ENCODE results near the gene PCDHB10. TPM values are rescaled to one million over a fixed set of nuclear protein-coding genes. Genes with fewer than 3 reads are reported as not detected.
"Not testable (repeated sequence)": the region's sequence is repeated elsewhere in the genome, so short reads cannot be mapped to it uniquely, and the experiment has no call there.

The PCDHB10 gene
- not detected for polyA plus RNA-seq (ENCODE audit: low read depth in 6 of 6)

GRCh38 chr5:141192110-141192725 lies at the start of gene PCDHB10:
TSS of gene PCDHB10 (plus strand) at chr5:141192353. CDS start at chr5:141192553, 200 bp downstream.
- no peak for DNase-seq
- Mint-ChIP-seq H3K4me3 (peak within 1 kb of the TSS in 2 of 8 donors; percentile 8 to 45), H3K36me3 (peaks cover 12 to 44% of the 10 kb centered on the region in 2 donors), H3K27ac (no peak within 1 kb of the TSS), H3K4me1 (peaks cover 0 to 2% (median 0%) of the 10 kb centered on the region in 3 donors), H3K9me3 (peaks cover 7 to 78% (median 55%) of the 10 kb centered on the region in 7 donors), H3K27me3 (peaks cover 23 to 53% (median 28%) of the 10 kb centered on the region in 3 donors)
- ATAC-seq (ENCODE audit: low read depth in 2 of 2) = no peak

GRCh38 chr5:141149812-141150211 lies 42.3 kb upstream of the PCDHB10 start, which contains the start of gene PCDHB6:
TSS of gene PCDHB6 (plus strand) at chr5:141150057. CDS start at chr5:141150258, 201 bp downstream.
- H3K27me3 Mint-ChIP-seq = peaks cover 24 to 44% (median 31%) of the 10 kb centered on the region in 3 donors
- peaks cover 3 to 7% of the 10 kb centered on the region in 2 donors for H3K36me3 Mint-ChIP-seq
- ATAC-seq (ENCODE audit: low read depth in 2 of 2) = no peak
- H3K27ac Mint-ChIP-seq = no peak within 1 kb of the TSS
- peak within 1 kb of the TSS in 3 of 8 donors; percentile 47 to 56 (median 56) for H3K4me3 Mint-ChIP-seq
- peaks cover 4 to 40% (median 23%) of the 10 kb centered on the region in 7 donors for H3K9me3 Mint-ChIP-seq
- no peak for DNase-seq
- peaks cover 0 to 5% (median 5%) of the 10 kb centered on the region in 3 donors for H3K4me1 Mint-ChIP-seq

- no peak overlapping the region for H3K27ac Mint-ChIP-seq
- ATAC-seq (ENCODE audit: low read depth in 2 of 2) = no peak
- H3K27me3 Mint-ChIP-seq = peaks cover 28 to 47% (median 35%) of the 10 kb centered on the region in 3 donors
- peaks cover 0 to 5% (median 5%) of the 10 kb centered on the region in 3 donors for H3K4me1 Mint-ChIP-seq
- no peak for DNase-seq
- H3K9me3 Mint-ChIP-seq = peaks cover 4 to 43% (median 23%) of the 10 kb centered on the region in 7 donors
- peak overlapping the region in 2 of 8 donors; percentile 47 to 56 for H3K4me3 Mint-ChIP-seq
- peaks cover 3 to 7% of the 10 kb centered on the region in 2 donors for H3K36me3 Mint-ChIP-seq
Measured at GRCh38 chr5:141150224-141150992, 41.7 kb upstream of the PCDHB10 start.

- peak overlapping the region in 1 of 8 donors; percentile 25 for H3K4me3 Mint-ChIP-seq
- H3K27ac Mint-ChIP-seq = no peak overlapping the region
- H3K27me3 Mint-ChIP-seq = peaks cover 33 to 53% (median 38%) of the 10 kb centered on the region in 3 donors
- peaks cover 0 to 5% (median 5%) of the 10 kb centered on the region in 3 donors for H3K4me1 Mint-ChIP-seq
- no peak for DNase-seq
- peaks cover 4 to 48% (median 26%) of the 10 kb centered on the region in 7 donors for H3K9me3 Mint-ChIP-seq
- no peak for ATAC-seq (ENCODE audit: low read depth in 2 of 2)
- peaks cover 6 to 7% of the 10 kb centered on the region in 2 donors for H3K36me3 Mint-ChIP-seq
Measured at GRCh38 chr5:141150993-141151325, 41.2 kb upstream of the PCDHB10 start.

GRCh38 chr5:141151632-141152031 lies 40.5 kb upstream of the PCDHB10 start:
- H3K4me3 Mint-ChIP-seq; H3K27ac Mint-ChIP-seq; ATAC-seq (ENCODE audit: low read depth in 2 of 2); DNase-seq; H3K4me1 Mint-ChIP-seq: not testable (repeated sequence)
- H3K36me3 Mint-ChIP-seq = peaks cover 11 to 13% of the 10 kb centered on the region in 2 donors
- peaks cover 4 to 55% (median 31%) of the 10 kb centered on the region in 7 donors for H3K9me3 Mint-ChIP-seq
- H3K27me3 Mint-ChIP-seq = peaks cover 36 to 60% (median 38%) of the 10 kb centered on the region in 3 donors

GRCh38 chr5:141152096-141152495 lies 40.1 kb upstream of the PCDHB10 start:
- not testable (repeated sequence) for H3K27ac Mint-ChIP-seq; H3K4me1 Mint-ChIP-seq; DNase-seq; ATAC-seq (ENCODE audit: low read depth in 2 of 2); H3K4me3 Mint-ChIP-seq
- peaks cover 4 to 60% (median 34%) of the 10 kb centered on the region in 7 donors for H3K9me3 Mint-ChIP-seq
- H3K27me3 Mint-ChIP-seq = peaks cover 36 to 64% (median 42%) of the 10 kb centered on the region in 3 donors
- peaks cover 15% of the 10 kb centered on the region in 2 donors for H3K36me3 Mint-ChIP-seq

GRCh38 chr5:141155540-141156374 lies 36.4 kb upstream of the PCDHB10 start:
- peaks cover 7 to 15% of the 10 kb centered on the region in 2 donors for H3K36me3 Mint-ChIP-seq
- ATAC-seq (ENCODE audit: low read depth in 2 of 2) = no peak
- peaks cover 28 to 53% (median 30%) of the 10 kb centered on the region in 3 donors for H3K27me3 Mint-ChIP-seq
- no peak for DNase-seq
- H3K27ac Mint-ChIP-seq = no peak overlapping the region
- no peaks in the 10 kb centered on the region for H3K4me1 Mint-ChIP-seq
- H3K4me3 Mint-ChIP-seq = no peak overlapping the region
- H3K9me3 Mint-ChIP-seq = peaks cover 0 to 60% (median 34%) of the 10 kb centered on the region in 7 donors

- Mint-ChIP-seq H3K9me3 (peaks cover 0 to 50% (median 31%) of the 10 kb centered on the region in 7 donors), H3K36me3 (peaks cover 7 to 15% of the 10 kb centered on the region in 2 donors), H3K27me3 (peaks cover 28 to 48% (median 30%) of the 10 kb centered on the region in 3 donors)
- not testable (repeated sequence) for H3K27ac Mint-ChIP-seq; DNase-seq; H3K4me3 Mint-ChIP-seq; H3K4me1 Mint-ChIP-seq; ATAC-seq (ENCODE audit: low read depth in 2 of 2)
Measured at GRCh38 chr5:141157356-141157755, 34.8 kb upstream of the PCDHB10 start.

GRCh38 chr5:141157901-141158300 lies 34.3 kb upstream of the PCDHB10 start:
- H3K4me3 Mint-ChIP-seq; H3K27ac Mint-ChIP-seq; DNase-seq; ATAC-seq (ENCODE audit: low read depth in 2 of 2); H3K4me1 Mint-ChIP-seq: not testable (repeated sequence)
- Mint-ChIP-seq H3K27me3 (peaks cover 28 to 47% (median 28%) of the 10 kb centered on the region in 3 donors), H3K9me3 (peaks cover 0 to 49% (median 29%) of the 10 kb centered on the region in 7 donors), H3K36me3 (peaks cover 7 to 13% of the 10 kb centered on the region in 2 donors)

- no peak for ATAC-seq (ENCODE audit: low read depth in 2 of 2)
- peak within 1 kb of the TSS in 2 of 6 donors; percentile 6 to 60 for H3K27ac Mint-ChIP-seq
- H3K27me3 Mint-ChIP-seq = peaks cover 24 to 42% (median 29%) of the 10 kb centered on the region in 3 donors
- H3K9me3 Mint-ChIP-seq = peaks cover 3 to 27% (median 14%) of the 10 kb centered on the region in 7 donors
- DNase-seq = no peak
- H3K4me3 Mint-ChIP-seq = peak within 1 kb of the TSS in 1 of 8 donors; percentile 40
- H3K4me1 Mint-ChIP-seq = peaks cover 0 to 8% (median 4%) of the 10 kb centered on the region in 3 donors
- H3K36me3 Mint-ChIP-seq = peaks cover 5 to 8% of the 10 kb centered on the region in 2 donors
Measured at GRCh38 chr5:141172381-141173204, 19.6 kb upstream of the PCDHB10 start, which contains the start of gene PCDHB7. TSS of gene PCDHB7 (plus strand) at chr5:141172644. CDS start at chr5:141172836, 192 bp downstream.

- H3K27ac Mint-ChIP-seq; H3K36me3 Mint-ChIP-seq; H3K4me1 Mint-ChIP-seq; DNase-seq; ATAC-seq (ENCODE audit: low read depth in 2 of 2): not testable (repeated sequence)
- Mint-ChIP-seq H3K4me3 (peak overlapping the region in 1 of 8 donors; percentile 29), H3K9me3 (peaks cover 0 to 27% (median 14%) of the 10 kb centered on the region in 7 donors), H3K27me3 (peaks cover 12 to 29% (median 14%) of the 10 kb centered on the region in 3 donors)
Measured at GRCh38 chr5:141174291-141175104, 17.7 kb upstream of the PCDHB10 start.
